Heart right ventricle (tissue), 16 donors: Measurements from ENCODE around the gene NTRK1. TPM values are rescaled to one million over a fixed set of nuclear protein-coding genes. Genes with fewer than 3 reads are reported as not detected.
A peak's percentile ranks its signal among the peaks of the same experiment; 100 is the strongest.

ENCODE experiments used
- ATAC-seq, 8 donors: fragments of 200-7000 bp; cut with Tn5 transposase; one replicate each; pipeline ENCODE4 v1.9.1; 2020; ENCODE audit warnings: mild to moderate bottlenecking in 8 of 8, moderate library complexity in 8 of 8, moderate number of reproducible peaks in 1 of 8
- DNase-seq, 2 donors: peaks; one replicate each; pipeline ENCODE4 v3.0.0-alpha.2; 2020
- H3K27ac ChIP-seq, 10 donors: fragments of 200-600 bp; sonication (generic) in 2 of 10; one replicate each; pipeline versions ENCODE4 v1.5.0 to v1.8.0; 2020 to 2022; ENCODE audit warnings: mild to moderate bottlenecking in 3 of 10
- H3K27me3 ChIP-seq, 7 donors: fragments of 200-600 bp; one replicate each; pipeline ENCODE4 v1.8.0; 2021 to 2022; ENCODE audit warnings: mild to moderate bottlenecking in 2 of 7
- H3K36me3 ChIP-seq, 9 donors: fragments of 200-600 bp; sonication (generic) in 1 of 9; one replicate each; pipeline versions ENCODE4 v1.5.0 to v1.8.0; 2020 to 2022; ENCODE audit warnings: mild to moderate bottlenecking in 2 of 9
- H3K4me1 ChIP-seq, 9 donors: fragments of 200-600 bp; sonication (generic) in 1 of 9; one replicate each; pipeline versions ENCODE4 v1.5.0 to v1.8.0; 2020 to 2022; ENCODE audit warnings: mild to moderate bottlenecking in 4 of 9
- H3K4me3 ChIP-seq, 10 donors: fragments of 200-600 bp; sonication (generic) in 2 of 10; one replicate each; pipeline versions ENCODE4 v1.5.0 to v1.8.0; 2020 to 2022; ENCODE audit warnings: mild to moderate bottlenecking in 7 of 10, moderate library complexity in 2 of 10
- H3K9me3 ChIP-seq, 11 donors: fragments of 200-600 bp in 10 of 11; sonication (generic) in 2 of 11; one replicate each; pipeline versions ENCODE4 v1.5.0 to v1.8.0; 2013 to 2022; ENCODE audit warnings: mild to moderate bottlenecking in 2 of 11, control low read depth in 1 of 11, moderate library complexity in 1 of 11
- CTCF ChIP-seq, 9 donors: fragments of 200-600 bp; sonication (generic) in 2 of 9; IDR thresholded peaks; one replicate each; pipeline versions ENCODE4 v1.5.0 to v1.8.0; 2021 to 2022; ENCODE audit warnings: antibody characterized with exemption in 9 of 9, mild to moderate bottlenecking in 5 of 9, moderate library complexity in 1 of 9
- WGBS, 2 donors: extraction: QIAGEN DNeasy Blood & Tissue Kit; methylation state at CpG; one replicate each; pipeline ENCODE4 v1.1.7; 2013; ENCODE audit warnings: inconsistent platforms in 1 of 2; 5-methylcytosine and 5-hydroxymethylcytosine counted together
- intact Hi-C, 10 donors: fragments of 100-400 bp; cut with DNase I; formaldehyde crosslinking; loops; one replicate each; pipeline versions ENCODE4 v1.11.1 to v1.14.2; 2022
- long read RNA-seq, 3 donors: library from polyadenylated mRNA; unstranded; transcript quantifications; one replicate each; pipeline ENCODE4 v2.0.0, GENCODE V29; 2020 to 2021
- polyA plus RNA-seq, 2 donors: library from polyadenylated mRNA; stranded (reverse); fragments of 200-250 nt; gene quantifications; one replicate each; pipeline ENCODE4 v1.2.3, GENCODE V29; 2013
- total RNA-seq, 10 donors: library from RNA; stranded (reverse); fragmentation: NEBNext Ultra II Directional in 3 of 10; extraction: Animal tissue kit (Norgen Biotek cat#: 25700) in 3 of 10; gene quantifications; one replicate each; pipeline versions ENCODE4 v1.2.1 to v1.2.4, GENCODE V29; 2021 to 2023
- donor health status: Arrhythmogenic right ventricular cardiomyopathy.
- donor health status: ischemic (EF 13 %, LVEDD 7.1; RV severe dilation, severe dysfunction).
- donor health status: healthy with polysubstance abuse.
- donor health status: DM: no; HTN: yes; CAD: no.
- donor health status: DM: no; HTN: no; CAD: no.
- donor health status: ischemic (EF 25% LVEDD 6.9; RV normal size, moderate dysfunction).
- donor health status: ischemic (EF 25% LVEDD 5.7; RV mildly dilated, moderate dysfunction).
- donor health status: healthy.
- donor health status: DM: yes; HTN: yes; CAD: no.
- donor health status: Ischemic cardiomyopathy.
- donor health status: ischemic (EF 35%, LVEDD 5.7; RV mildly dilated, moderate dysfunction).
- donor health status: nonischemic (EF 11% LVEDD 7.7; RV severe dilation, severe dysfunction).
- donor health status: DM: yes; HTN: yes; CAD: no.
- donor health status: PGD.
- donor health status: ischemic (EF 29% LVEDD 5.4; RV normal size, mild dysfunction).
- donor health status: nonischemic (EF 23%, LVEDD 6.1; RV moderate dilation, normal function).

Gene NTRK1
- 1 to 10 TPM in 4 of 10 donors, under 1 TPM in 6; 0.15 to 3.7 (median 0.69) TPM for total RNA-seq
- 1 to 10 TPM in 1 of 2 donors, under 1 TPM in 1; 0.28 to 1.5 TPM for polyA plus RNA-seq
- long read RNA-seq, donor 1 = 0 reads
- long read RNA-seq, donor 2, partial matches to known transcripts = 1 of 5 reads
- long read RNA-seq, donor 2, other reads (novel, unspliced or antisense) = 3 of 5 reads
- long read RNA-seq, donor 3, partial matches to known transcripts = 1 of 6 reads
- long read RNA-seq, donor 3, other reads (novel, unspliced or antisense) = 4 of 6 reads

- no peak for TF ChIP-seq CTCF (IDR thresholded peaks at IDR 0.05)
- DNase-seq (peak in 1 of 2 donors; percentile 47), ATAC-seq (peak in 7 of 8 donors; percentile 38 to 65 (median 55))
- Histone ChIP-seq H3K4me3 (peak within 1 kb of the TSS in 9 of 10 donors; percentile 6 to 51 (median 43)), H3K36me3 (no peaks in the 10 kb centered on the region), H3K27me3 (peaks cover 8 to 85% (median 61%) of the 10 kb centered on the region in 7 donors), H3K9me3 (no peaks in the 10 kb centered on the region), H3K27ac (no peak within 1 kb of the TSS), H3K4me1 (peaks cover 3 to 36% (median 33%) of the 10 kb centered on the region in 9 donors)
- WGBS, 2 donors = 5% methylated on average over 59 to 69 of the region's 69 CpGs
- intact Hi-C loops = loop anchor here in 6 of 10 donors (1.0 to 10.0 kb wide), 6 partner anchors 22 to 176 kb away; no protein-coding TSS in a partner anchor
Measured at GRCh38 chr1:156860628-156861423, at the start of gene NTRK1. Gene NTRK1 (plus strand): TSS chr1:156860865. CDS start chr1:156860935, 70 bp downstream.

GRCh38 chr1:156811168-156811567 is 49.5 kb upstream of the NTRK1 start:
- H3K4me1 ChIP-seq = peaks cover 15 to 50% (median 30%) of the 10 kb centered on the region in 9 donors
- ATAC-seq = no peak
- no peak for DNase-seq
- peaks cover 0 to 14% (median 4%) of the 10 kb centered on the region in 7 donors for H3K27me3 ChIP-seq
- H3K36me3 ChIP-seq = peaks cover 0 to 11% (median 0%) of the 10 kb centered on the region in 9 donors
- 73 to 78% methylated on average over 4 of the region's 4 CpGs for WGBS, 2 donors
- intact Hi-C loops = no loop called here
- H3K27ac ChIP-seq = no peak overlapping the region
- H3K4me3 ChIP-seq = no peak overlapping the region
- no peak for TF ChIP-seq CTCF (IDR thresholded peaks at IDR 0.05)
- no peaks in the 10 kb centered on the region for H3K9me3 ChIP-seq

GRCh38 chr1:156812293-156812990 is 48.2 kb upstream of the NTRK1 start:
- peaks cover 0 to 11% (median 0%) of the 10 kb centered on the region in 9 donors for H3K36me3 ChIP-seq
- H3K27me3 ChIP-seq = peaks cover 0 to 14% (median 4%) of the 10 kb centered on the region in 7 donors
- ATAC-seq = no peak
- H3K27ac ChIP-seq = no peak overlapping the region
- WGBS, 2 donors = 97 to 98% methylated on average over 10 of the region's 10 CpGs
- TF ChIP-seq CTCF (IDR thresholded peaks at IDR 0.05) = no peak
- no peaks in the 10 kb centered on the region for H3K9me3 ChIP-seq
- intact Hi-C loops = no loop called here
- DNase-seq = no peak
- no peak overlapping the region for H3K4me3 ChIP-seq
- peaks cover 12 to 50% (median 25%) of the 10 kb centered on the region in 9 donors for H3K4me1 ChIP-seq

DNA sequence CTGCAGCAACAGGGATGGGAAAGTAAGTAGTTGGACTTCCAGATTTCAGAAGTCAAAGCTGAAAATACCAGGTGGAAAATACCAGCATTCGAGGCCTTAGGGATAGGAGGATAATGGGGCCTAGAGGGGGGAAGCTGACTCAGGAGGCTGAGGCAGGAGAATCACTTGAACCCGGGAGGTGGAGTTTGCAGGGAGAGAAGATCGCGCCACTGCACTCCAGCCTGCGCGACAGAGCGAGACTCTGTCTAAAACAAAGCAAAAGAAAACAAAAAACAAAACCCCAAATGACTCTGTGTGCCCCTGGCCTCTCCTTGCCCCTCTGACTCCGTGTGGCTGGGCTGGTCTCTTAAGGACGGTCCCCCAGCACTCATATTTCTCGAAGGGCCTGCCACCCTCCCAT is 47.4 kb upstream of the NTRK1 start:
- peaks cover 12 to 51% (median 23%) of the 10 kb centered on the region in 9 donors for H3K4me1 ChIP-seq
- peaks cover 0 to 11% (median 0%) of the 10 kb centered on the region in 9 donors for H3K36me3 ChIP-seq
- intact Hi-C loops = no loop called here
- DNase-seq = no peak
- H3K27me3 ChIP-seq = peaks cover 0 to 14% (median 4%) of the 10 kb centered on the region in 7 donors
- 52 to 60% methylated on average over 10 of the region's 10 CpGs for whole genome bisulfite sequencing, 2 donors
- H3K9me3 ChIP-seq = no peaks in the 10 kb centered on the region
- H3K27ac ChIP-seq = peak overlapping the region in 1 of 10 donors; percentile 93
- H3K4me3 ChIP-seq = peak overlapping the region; percentile 12 to 56 (median 49)
- ATAC-seq = no peak
- TF ChIP-seq CTCF (IDR thresholded peaks at IDR 0.05) = no peak
